Mammary epithelial cell (primary cell): ENCODE results near the gene DUSP8.

ENCODE experiments used
- EZH2 ChIP-seq: IDR thresholded peaks from 2 replicates; pipeline ENCODE4 v1.6.1; 2012; ENCODE audit warnings: low read length, inconsistent platforms, borderline replicate concordance
- TF ChIP-seq, protein P1 (sequence below), 2 donors: IDR thresholded peaks in 1 of 2; conservative IDR thresholded peaks in 1 of 2; 2 replicates each; pipeline ENCODE4 v1.5.1; 2011 to 2012; ENCODE audit warnings: inconsistent platforms in 2 of 2, low read length in 2 of 2, mild to moderate bottlenecking in 2 of 2, control low read depth in 1 of 2, low read depth in 1 of 2; ENCODE audit not compliant: insufficient read depth in 1 of 2; ENCODE audit errors: extremely low read depth in 1 of 2

DNA sequence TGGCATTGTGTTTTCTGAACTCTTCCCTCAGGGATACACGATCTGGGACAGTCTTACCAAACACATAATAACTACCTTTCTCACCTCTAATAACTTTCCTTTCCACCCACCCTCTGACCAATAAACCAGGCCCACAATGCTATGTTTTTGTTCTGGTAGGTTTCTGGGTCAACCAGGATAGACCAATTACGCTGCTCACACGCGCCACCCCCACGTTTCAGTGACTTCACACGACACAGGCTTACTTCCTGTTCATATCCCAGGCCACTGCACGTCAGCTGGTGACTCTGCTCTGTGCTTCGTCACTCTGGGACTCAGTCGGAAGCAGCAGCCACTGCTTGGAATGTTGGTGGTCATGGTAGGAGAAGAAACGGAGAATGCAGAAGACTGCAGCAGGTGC is 47.4 kb upstream of the DUSP8 start:
- TF ChIP-seq, protein P1, sequence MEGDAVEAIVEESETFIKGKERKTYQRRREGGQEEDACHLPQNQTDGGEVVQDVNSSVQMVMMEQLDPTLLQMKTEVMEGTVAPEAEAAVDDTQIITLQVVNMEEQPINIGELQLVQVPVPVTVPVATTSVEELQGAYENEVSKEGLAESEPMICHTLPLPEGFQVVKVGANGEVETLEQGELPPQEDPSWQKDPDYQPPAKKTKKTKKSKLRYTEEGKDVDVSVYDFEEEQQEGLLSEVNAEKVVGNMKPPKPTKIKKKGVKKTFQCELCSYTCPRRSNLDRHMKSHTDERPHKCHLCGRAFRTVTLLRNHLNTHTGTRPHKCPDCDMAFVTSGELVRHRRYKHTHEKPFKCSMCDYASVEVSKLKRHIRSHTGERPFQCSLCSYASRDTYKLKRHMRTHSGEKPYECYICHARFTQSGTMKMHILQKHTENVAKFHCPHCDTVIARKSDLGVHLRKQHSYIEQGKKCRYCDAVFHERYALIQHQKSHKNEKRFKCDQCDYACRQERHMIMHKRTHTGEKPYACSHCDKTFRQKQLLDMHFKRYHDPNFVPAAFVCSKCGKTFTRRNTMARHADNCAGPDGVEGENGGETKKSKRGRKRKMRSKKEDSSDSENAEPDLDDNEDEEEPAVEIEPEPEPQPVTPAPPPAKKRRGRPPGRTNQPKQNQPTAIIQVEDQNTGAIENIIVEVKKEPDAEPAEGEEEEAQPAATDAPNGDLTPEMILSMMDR (conservative IDR thresholded peaks at IDR 0.05 in 1 of 2, IDR thresholded peaks at IDR 0.05 in 1 of 2; ENCODE audit: extremely low read depth in 1 of 2, insufficient read depth in 1 of 2, low read depth in 1 of 2, low read length in 2 of 2): no peak
- no peak for TF ChIP-seq EZH2
